GM21619 (cell line): ENCODE results near the gene IFI27L1.

Experiments used
- ATAC-seq: cut with Tn5 transposase; IDR thresholded peaks from one replicate; pipeline ENCODE4 v1.9.1; 2021; ENCODE audit not compliant: unreplicated experiment

IFI27L1 gene, protein sequence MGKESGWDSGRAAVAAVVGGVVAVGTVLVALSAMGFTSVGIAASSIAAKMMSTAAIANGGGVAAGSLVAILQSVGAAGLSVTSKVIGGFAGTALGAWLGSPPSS

DNA sequence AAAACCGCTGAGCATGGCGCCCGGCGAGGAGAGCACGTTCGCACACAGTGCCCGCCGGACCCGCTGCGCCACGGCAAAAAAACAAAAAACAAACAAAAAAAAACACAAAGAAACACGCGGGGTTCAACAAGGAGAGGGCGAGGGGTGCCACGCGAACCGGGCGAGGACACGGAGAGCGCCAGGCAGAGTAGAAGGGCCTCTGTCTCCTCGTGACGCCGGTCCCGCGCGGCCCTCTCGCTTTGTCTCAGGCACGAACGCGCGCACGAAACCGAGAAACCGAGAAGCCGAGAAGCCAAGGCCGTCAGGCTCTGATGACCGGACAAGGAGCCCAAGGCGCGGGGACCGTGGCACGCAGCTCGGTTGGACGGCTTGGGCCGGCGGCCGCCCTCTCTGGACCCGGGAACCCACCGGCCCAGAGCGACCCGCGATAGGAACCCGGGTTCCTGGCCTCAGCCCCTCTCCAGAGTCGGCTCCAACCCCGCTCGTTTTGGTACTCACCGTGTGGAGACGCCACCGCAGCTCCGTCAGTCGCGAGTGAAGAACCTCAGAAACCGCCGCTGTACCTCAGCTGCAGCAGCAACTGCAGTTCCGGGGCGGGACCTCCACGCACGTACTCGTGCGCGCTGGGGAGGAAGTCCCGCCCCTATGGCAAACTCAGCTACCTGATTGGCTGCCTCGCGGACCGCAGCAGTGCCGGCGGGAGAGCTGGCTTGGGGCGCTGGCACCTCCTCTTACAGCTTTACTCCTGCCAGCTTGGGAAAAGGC is at the start of gene IFI27L1, which contains the start of gene DDX24:
TSS of gene IFI27L1 (plus strand) at position 690 of the 765 bp plus-strand sequence. CDS start 15,628 bp downstream, outside the sequence.
TSS of gene DDX24 (minus strand) at position 582 of the 765 bp plus-strand sequence. CDS start 1,460 bp downstream, outside the sequence.
- peak; percentile 98 for ATAC-seq

DNA sequence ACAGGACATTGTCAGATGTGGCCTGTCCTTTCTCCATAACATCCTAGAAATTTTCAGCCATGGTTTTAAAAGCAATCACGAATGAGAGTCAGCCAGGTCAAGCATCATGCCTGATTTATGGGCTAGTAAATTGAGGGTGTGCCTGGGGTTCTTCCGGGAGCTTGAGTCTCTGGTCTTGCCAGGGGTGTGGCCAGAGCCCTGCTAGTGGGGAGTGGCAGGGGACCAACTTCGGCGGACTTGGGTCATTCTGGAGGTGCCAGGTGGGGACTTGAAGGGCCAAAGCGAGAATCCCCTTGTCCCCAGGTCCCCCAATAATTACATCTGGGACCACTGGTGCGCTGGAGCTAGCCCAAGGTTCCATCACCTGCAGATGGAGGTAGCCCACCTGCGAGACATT is 49.2 kb upstream of the IFI27L1 start:
- ATAC-seq, result no peak

DNA sequence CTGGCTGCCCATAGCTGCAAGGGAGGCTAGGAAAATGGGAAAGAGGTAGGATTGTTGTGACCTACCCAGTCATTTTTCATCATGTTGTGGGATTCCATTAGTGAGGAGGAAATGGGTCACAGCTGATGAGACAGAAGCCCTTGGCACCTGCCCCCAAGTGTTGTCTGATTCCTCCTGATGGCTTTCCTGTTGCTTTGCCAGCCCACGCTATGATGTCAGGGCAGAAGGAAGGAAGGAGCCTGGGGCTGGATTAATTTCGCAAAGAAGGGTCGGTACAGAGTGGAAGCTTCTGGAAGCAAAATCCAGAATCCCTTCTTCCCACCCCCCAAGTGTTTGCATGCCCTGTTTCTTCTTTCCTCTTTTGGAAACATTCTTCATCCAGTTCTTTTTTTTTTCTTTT is 46.2 kb upstream of the IFI27L1 start:
- no peak for ATAC-seq

DNA sequence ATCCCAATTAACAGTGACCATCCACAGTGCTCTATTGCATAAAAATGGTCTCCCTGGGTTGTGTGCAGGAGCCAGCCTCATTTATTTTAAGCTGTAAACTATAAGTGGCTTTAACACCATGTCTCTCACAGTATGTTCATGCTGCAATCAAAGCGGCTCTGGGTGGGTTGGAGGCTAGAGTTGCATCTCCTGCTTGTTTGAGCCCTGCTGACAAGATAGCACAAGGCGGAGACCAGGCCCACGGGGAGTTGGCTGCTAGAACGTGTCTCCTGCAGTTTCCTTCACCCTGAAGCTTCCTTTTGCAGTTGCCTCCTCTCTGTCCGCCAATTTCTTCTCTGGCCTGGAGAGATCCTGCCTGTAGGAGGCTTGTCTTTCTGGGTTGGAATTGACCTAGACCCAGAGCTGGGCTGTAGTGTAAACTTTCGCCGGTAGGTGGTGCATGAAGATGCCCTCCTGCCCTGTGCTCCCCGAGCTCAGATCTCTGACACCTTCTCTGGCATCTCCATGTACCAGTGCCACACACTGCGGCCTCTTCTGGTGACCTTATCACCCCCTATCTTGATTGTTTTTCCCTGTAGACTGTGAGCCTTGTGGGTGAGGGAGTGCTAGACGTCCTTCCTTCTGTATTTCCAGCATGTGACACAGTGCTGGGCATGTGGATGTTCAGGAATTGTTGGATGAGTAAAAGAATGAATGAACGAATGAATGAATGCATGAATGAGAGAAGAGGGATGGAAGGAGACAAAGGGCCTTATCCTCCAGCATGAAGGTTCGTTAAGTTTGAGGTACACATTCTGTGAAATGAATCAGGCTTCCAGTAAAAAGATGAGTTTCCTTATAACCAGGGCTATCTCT is 44.6 kb upstream of the IFI27L1 start:
- peak; percentile 97 for ATAC-seq

DNA sequence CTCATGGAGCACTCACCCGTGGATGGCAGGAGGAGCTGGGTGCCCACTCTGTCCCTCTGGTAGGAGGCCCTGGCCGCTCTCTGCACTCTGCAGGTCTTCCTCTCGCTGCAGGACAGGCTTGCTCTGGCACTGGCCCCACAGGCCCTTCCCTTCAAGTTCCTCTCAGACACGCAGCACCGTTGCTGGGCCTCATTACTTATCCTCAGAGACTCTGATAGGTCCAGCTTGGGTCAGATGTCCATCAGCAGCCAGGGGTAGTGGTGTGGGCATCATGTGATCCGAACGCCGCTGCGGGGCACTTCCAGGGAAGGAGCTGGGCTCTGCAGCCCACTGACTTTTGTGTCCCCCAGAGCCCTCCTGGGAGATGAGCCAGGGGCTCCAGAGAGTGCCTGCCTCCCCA is 43.2 kb upstream of the IFI27L1 start:
- no peak for ATAC-seq

DNA sequence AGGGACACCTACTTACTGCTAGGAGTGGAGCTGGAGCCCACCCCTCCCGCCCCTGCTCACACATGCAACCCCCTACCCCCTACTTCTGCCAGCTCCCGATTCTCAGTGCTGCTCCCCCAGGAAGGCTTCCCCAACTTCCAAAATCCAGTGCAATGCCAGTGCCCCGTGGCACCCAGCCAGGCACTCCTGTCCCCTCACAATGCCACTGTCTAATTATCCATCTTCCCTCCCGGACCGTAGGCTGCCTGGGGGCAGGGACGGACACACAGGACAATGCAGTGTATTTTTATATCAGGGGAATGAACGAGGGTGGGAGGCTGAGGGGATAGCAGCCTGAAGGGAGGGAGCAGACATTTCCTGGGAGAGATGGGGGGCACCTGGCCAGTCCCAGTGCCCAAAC is 42.6 kb upstream of the IFI27L1 start:
- ATAC-seq, result no peak

DNA sequence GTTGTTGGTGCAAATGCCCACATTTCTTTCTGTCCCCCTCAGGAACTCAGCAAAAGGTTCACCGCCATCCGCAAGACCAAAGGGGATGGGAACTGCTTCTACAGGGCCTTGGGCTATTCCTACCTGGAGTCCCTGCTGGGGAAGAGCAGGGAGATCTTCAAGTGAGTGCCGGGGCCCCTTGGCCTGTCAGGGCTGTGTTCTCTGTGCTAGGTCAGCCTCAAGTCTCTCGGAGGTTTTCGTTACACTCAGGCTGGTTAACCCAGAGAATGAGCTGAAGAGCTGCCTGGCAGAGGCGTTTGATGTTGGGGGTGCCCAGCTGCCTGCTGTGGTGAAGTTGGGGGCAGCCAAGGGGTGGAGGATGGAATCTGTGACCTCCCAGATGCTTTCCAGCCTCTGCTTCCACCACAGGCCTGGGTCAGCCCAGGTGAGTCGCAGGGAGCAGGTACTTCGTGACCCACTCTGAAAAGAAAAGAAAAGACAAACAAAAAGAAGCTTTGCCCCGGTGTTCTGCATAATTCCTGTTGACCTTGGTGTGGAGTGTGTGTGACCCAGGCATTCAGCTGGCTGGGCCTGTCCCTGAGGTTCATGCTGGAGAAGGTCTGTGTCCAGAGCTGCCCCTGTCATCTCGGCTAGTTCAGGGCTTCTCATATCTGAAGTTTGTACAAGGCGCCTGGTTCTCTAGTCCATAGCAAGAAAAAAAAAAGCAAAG is 42.0 kb upstream of the IFI27L1 start:
- no peak for ATAC-seq

DNA sequence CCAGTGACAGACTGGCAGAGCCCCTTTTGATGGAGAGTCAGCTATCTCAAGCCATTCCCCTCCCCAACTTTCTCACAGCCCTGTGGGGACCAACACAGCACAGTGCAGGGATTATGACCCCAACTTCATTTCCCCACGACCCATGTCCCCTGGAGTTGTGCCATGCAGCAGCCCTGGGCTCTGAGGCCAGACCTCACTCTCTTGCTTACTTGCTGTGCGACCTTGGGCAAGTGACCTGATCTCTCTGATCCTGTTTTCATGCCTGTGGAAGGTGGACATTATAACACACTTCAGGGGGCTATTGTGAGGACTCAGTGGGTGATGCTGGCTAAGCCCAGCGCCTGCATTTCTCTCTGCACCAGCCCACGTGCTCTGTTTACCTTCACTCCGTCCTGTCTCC is 40.9 kb upstream of the IFI27L1 start:
- no peak for ATAC-seq

DNA sequence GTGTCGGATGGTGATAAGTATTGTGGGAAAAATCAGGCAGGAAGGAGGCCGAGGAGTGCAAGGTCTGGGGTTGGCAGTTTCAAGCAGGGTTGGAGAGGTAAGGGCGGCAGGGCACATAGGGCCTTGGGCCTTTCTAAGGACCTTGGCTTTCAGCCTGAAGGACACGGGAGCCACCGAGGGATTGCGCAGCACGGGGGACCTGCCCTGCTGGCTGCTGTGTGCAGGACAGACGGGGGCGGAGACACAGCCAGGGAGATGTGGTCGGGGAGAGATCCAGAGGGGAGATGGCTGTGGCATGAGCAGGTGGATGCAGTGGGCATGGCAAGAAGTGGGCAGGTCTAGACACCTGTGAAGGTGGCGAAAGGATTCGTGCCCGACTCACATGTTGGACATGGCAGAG is 40.3 kb upstream of the IFI27L1 start:
- ATAC-seq, result no peak

DNA sequence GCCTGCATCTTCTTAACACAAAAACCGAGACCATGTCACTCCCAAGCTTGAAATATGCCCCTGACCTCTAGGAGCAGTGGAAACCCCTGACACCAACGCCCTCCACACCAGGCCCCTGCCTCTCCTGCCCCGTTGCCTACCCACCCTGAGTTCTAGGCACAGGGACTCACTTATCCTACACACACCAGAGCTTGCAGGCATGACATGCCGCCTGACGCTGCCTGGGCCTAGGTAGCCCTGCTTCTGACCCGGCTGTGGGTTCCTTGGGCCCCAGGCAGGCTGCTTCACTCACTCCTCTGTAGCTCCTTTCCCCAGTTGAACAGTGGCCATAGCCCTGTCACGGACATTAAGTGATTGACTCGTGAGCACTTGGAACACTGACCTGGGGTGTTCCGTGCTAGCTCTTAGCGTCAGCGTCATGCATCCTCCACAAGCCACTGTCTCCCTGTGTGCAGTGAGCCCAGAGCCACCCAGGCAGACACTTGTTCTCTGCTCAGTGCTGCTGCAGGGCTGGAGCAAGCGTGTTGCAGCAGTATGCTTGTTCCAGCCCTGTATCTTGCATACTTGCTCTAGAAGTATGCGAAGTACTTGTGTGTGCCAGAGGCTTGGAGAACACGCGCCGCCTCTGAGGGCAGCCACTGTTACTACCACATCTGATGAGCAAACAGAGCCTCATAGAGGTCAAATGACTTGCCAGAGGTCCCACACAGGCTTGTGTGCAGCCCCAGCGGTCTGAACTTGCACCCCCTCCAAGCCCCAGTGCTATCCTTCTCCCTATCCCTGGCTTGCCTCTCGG is 39.4 kb upstream of the IFI27L1 start:
- ATAC-seq, result no peak

DNA sequence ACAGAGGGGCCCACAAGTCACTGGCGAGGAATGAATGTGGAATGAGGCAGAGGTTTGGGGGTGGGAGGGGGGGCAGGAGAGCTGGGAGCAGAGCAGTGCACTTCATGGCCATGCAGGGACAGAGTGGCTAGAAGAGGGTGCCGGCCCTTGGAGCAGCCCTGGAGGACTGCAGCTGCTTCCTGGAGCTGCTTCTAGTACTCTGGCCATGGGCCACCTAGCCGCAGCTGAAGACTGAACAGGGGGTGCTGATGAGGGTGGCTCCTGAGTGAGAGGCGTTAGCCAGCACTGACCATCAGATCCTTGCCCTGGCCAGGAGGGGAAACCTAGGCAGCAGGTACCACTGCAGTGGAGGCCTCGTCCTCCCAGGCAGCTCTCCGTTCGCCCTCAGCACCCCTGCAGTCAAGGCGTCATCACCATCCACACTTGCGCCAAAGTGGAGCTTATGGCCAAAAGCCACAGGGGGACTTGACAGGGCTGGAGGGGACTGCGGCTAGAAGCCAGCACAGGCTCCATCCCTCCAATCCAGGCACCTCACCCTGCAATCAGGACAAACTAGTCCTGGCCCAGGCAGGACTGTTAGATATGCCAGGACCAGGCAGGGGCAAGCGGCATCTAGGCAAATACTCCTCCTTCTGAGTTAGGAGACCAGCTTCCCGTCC is 38.5 kb upstream of the IFI27L1 start:
- no peak for ATAC-seq

DNA sequence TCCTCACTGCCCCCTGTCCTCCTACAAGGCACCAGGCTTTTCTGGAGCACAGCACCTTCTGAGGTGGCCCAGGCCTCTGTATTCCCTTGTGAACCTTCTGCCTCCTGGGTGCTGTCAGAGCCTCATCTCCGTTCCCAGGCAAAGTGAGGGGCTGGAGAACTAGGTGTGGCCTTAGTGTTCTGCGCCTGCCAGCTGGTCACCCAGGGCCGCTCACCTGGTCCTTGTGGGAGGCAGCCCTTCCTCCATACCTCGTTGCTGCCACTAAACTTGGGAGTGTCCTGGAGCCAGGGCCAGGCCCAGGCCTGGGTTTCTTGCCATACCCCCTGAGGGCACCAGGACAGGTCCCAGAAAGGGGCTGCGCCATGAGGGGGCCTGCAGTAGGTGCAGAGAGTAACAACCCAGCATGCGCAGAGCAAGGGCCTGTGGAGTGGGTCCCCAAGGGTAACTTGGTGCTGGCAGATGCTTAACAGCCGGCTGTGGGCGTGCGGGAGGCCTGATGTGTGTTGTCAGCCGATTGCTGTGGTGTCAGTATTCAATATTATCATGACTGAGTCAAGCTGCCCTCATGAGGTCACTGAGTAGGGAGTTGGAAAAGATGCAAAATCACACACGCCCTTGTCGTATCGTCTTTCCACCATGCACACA is 37.9 kb upstream of the IFI27L1 start:
- ATAC-seq, result no peak

DNA sequence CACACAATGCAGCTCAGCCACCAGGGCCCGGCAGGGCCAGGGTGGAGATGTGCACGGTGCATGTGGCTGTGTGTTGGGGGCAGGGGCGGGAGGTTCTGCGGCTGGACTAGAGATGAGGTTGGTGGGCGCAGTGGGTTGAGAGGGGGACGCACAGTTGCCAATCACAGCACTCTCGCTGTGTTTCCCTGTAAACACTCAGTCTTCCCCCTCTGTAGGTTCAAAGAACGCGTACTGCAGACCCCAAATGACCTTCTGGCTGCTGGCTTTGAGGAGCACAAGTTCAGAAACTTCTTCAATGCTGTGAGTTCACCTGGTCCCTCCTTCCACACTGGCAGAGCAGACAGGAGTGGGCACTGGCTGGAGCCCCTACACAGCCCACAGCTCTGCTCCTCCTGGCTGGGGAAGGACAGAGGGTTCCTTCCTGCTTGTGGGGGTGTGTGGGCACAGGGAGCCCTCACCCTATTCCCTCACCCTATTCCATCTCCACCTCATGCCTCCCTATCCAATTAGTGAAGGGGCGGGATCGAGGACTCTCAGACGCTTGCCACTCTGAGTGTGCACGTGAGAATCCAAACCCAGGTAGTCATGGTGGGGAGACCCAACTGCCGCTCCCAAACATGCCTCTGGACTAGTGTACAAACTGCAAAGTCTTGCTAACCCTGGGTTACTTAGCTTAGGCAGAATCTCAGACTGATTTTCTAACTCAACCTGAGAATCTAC is 37.2 kb upstream of the IFI27L1 start:
- no peak for ATAC-seq

DNA sequence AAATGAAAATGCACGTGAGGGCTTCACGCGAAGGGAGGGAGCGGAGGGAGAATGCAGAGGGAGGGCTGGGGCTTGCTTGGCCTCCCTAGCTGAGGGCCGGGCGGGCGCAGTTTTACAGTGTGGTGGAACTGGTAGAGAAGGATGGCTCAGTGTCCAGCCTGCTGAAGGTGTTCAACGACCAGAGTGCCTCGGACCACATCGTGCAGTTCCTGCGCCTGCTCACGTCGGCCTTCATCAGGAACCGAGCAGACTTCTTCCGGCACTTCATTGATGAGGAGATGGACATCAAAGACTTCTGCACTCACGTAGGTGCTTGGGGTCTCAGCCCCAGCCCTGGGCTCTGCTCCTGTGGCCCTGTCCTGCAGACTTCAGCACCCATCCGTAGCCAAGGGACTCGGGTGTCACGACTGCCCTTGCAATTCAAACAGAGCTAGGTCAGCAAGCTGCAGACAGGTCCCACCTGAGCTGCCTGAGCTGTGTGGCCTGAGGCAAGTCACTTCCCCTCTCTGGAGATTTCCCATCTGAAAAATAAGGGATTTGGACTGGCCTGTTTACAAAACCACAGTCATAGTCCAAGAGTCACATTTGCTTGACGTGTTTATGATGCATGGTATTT is 36.5 kb upstream of the IFI27L1 start:
- ATAC-seq, result no peak

DNA sequence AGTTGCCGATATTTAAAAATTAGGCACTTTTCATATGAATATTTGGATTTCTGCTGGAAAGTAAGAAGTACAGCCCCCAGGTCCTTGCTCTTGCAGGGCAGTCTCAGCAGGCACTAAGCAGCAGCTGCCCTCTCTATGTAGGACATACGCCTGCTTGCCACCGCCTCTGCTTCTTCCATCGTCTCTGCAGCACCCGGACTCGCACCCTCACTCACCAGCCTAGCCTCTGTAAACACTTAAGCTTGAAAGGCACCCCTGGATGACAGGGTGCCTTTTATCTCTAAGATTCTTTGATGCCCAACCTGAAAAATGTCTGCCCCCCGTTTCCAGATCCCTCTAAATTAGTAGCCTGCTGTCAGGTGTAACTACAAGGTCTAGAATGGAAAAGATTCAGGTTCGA is 36.0 kb upstream of the IFI27L1 start:
- ATAC-seq, result no peak

DNA sequence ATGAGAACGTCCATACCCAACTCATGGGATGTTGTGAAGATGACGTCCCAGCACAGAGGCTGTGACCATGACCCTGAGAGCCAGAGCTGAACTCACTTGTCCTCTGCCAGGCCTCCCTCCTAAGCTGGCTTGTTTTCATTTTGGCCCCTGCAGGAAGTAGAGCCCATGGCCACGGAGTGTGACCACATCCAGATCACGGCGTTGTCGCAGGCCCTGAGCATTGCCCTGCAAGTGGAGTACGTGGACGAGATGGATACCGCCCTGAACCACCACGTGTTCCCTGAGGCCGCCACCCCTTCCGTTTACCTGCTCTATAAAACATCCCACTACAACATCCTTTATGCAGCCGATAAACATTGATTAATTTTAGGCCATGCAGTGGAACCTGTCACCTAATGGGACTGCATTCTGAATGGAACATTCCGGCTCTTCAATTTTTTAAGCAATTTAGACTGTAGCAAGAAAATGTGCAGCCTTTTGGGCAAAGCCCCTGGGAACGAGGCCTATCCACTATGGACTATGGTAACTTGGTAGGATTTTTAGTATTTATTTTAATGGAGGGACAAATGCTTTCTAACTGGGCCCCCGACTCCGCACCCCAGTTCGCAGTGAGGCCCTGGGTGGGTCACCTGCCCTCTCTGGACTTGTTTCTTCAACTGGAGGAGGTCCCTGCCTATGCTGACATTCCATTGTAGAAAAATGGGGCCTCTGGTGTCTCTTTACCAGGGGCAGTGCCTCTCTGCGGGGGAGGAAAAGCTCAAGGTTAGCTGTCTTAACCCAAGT is 35.4 kb upstream of the IFI27L1 start:
- ATAC-seq, result no peak

DNA sequence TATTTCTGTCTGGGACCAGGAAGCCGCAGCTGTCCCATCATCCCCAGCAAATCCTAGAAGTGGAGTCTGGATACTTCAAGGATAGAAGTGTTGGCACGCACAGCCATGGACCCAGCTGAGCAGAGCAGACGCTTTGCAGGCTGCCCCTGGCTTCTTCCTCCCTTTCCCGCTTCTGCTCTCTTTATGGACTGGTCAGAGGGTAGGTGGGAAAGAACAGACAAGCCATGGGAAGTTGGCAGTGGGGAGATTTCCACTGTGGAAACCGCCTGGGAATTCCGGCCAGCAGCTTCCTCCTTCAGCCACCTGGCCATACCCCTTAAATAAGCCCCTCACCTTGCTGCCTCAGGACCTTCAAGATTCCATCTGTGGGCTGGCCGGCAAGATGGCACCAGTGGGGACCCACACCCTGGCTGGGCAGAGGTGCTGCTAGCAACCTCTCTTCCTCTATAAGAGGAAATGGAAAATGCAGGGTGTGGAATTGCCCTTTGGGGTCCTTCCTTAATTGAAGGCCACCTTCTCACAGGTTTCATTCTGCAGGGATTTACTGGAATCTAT is 34.3 kb upstream of the IFI27L1 start:
- ATAC-seq, result no peak
